Pancreas (tissue), 10 donors: Measurements from ENCODE around the gene PRDM16. TPM values are rescaled to one million over a fixed set of nuclear protein-coding genes. Genes with fewer than 3 reads are reported as not detected.
"Not testable (repeated sequence)": the region's sequence is repeated elsewhere in the genome, so short reads cannot be mapped to it uniquely, and the experiment has no call there.

Experiments
- ATAC-seq, 4 donors: fragments of 200-7000 bp; cut with Tn5 transposase; one replicate each; pipeline versions ENCODE4 v1.8.0 to v1.9.1; 2020; ENCODE audit warnings: mild to moderate bottlenecking in 4 of 4, moderate library complexity in 4 of 4
- DNase-seq, 6 donors: peaks; one replicate each; pipeline ENCODE4 v3.0.0-alpha.2; 2020
- FAIRE-seq: peaks from 2 replicates; lab custom pipeline; 2012; peaks lifted over from hg19 to GRCh38; lab: Jason Lieb, UNC
- H3K27ac ChIP-seq, 4 donors: fragments of 200-600 bp; sonication (generic); 1 replicate in 3 of 4; 2 replicates in 1 of 4; pipeline versions ENCODE4 v1.5.0 to v1.8.0; 2020
- H3K27me3 ChIP-seq, 4 donors: fragments of 200-600 bp; one replicate each; pipeline ENCODE4 v1.8.0; 2021
- H3K36me3 ChIP-seq, 3 donors: fragments of 200-600 bp; sonication (generic) in 1 of 3; one replicate each; pipeline versions ENCODE4 v1.5.0 to v1.8.0; 2020 to 2021
- H3K4me1 ChIP-seq, 3 donors: fragments of 200-600 bp; one replicate each; pipeline ENCODE4 v1.8.0; 2021
- H3K4me3 ChIP-seq, 4 donors: fragments of 200-600 bp; sonication (generic) in 2 of 4; one replicate each; pipeline versions ENCODE4 v1.5.0 to v1.8.0; 2020 to 2021
- H3K9me3 ChIP-seq, 4 donors: fragments of 200-600 bp; one replicate each; pipeline ENCODE4 v1.8.0; 2021
- WGBS, 2 donors: extraction: QIAGEN DNeasy Blood & Tissue Kit; methylation state at CpG; one replicate each; pipeline ENCODE4 v1.1.7; 2013; 5-methylcytosine and 5-hydroxymethylcytosine counted together
- intact Hi-C, 3 donors: fragments of 100-400 bp; cut with DNase I; formaldehyde crosslinking; loops; one replicate each; pipeline versions ENCODE4 v1.11.1 to v1.14.2; 2022
- polyA plus RNA-seq, 2 donors: library from polyadenylated mRNA; stranded (reverse); fragments of 200-250 nt; gene quantifications; one replicate each; pipeline ENCODE4 v1.2.3, GENCODE V29; 2013
- total RNA-seq, 6 donors: library from RNA; stranded (reverse); fragmentation: NEBNext Ultra II Directional in 4 of 6; extraction: Animal tissue kit (Norgen Biotek cat#: 25700) in 4 of 6; gene quantifications; one replicate each; pipeline versions ENCODE4 v1.2.1 to v1.2.4, GENCODE V29; 2021 to 2023
- TF ChIP-seq, protein P1 (sequence below), 4 donors: fragments of 200-600 bp; sonication (generic) in 3 of 4; IDR thresholded peaks; one replicate each; pipeline versions ENCODE4 v1.5.0 to v1.8.0; 2021; ENCODE audit warnings: antibody characterized with exemption in 4 of 4
- donor health status: healthy with polysubstance abuse.
- donor health status: DM: no; HTN: no; CAD: no; lungs with moderate emphysema.
- donor health status: DM: no; HTN: no; CAD: no.
- donor health status: control.
- donor health status: control.
- donor health status: Bipolar disorder and iron deficiency.
- donor health status: DM: yes; HTN: yes; CAD: no.
- donor health status: DM: no; HTN: no; CAD: no.
- donor health status: DM: no; HTN: no; CAD: no.
- donor health status: DM: yes; HTN: yes; CAD: no.

Gene PRDM16
- total and polyA plus RNA-seq, 8 donors, result 6.6 to 19.2 (median 14.9) TPM

DNA sequence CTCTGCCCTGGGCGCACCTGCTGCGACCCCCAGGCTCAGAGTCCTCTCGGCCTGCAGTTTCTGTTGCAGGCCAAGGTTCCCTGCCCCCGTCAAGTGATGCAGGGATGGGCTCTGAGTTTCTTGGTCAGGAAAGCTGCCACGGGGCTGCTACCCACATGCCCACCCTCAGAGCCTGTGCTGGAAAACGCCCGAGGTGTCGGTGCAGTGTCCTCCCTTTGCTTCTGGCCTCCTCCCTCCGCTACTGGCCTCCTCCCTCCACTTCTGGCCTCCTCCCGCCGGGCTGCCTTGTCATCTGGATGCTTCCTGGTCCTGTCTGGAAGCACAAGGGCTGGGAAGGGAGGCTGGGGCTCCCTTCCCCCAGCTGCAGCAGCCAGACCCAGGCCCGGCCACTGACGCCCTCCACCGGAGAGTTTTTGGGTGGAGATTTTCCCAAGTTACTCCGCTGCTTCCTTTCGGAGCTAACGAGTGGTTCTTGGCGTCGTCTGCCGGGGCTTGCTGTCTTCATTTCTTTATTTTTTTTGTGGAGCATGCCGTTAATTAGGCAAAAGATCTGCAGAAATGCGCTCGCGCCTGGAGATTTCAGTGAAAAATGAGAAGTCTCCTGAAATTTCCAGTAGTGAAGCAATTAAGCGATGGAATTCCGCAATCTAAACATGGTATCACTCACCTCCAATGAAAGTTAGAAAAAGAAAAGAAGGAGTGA is 17.4 kb downstream of the PRDM16 start:
- no peak overlapping the region for H3K4me3 ChIP-seq
- ATAC-seq (no peak), FAIRE-seq (no peak), DNase-seq (no peak)
- no peaks in the 10 kb centered on the region for H3K9me3 ChIP-seq
- H3K4me1 ChIP-seq, result no peaks in the 10 kb centered on the region
- H3K27me3 ChIP-seq, result no peaks in the 10 kb centered on the region
- H3K27ac ChIP-seq, result no peak overlapping the region
- peaks cover 0 to 3% (median 0%) of the 10 kb centered on the region in 3 donors for H3K36me3 ChIP-seq
- TF ChIP-seq, protein P1, sequence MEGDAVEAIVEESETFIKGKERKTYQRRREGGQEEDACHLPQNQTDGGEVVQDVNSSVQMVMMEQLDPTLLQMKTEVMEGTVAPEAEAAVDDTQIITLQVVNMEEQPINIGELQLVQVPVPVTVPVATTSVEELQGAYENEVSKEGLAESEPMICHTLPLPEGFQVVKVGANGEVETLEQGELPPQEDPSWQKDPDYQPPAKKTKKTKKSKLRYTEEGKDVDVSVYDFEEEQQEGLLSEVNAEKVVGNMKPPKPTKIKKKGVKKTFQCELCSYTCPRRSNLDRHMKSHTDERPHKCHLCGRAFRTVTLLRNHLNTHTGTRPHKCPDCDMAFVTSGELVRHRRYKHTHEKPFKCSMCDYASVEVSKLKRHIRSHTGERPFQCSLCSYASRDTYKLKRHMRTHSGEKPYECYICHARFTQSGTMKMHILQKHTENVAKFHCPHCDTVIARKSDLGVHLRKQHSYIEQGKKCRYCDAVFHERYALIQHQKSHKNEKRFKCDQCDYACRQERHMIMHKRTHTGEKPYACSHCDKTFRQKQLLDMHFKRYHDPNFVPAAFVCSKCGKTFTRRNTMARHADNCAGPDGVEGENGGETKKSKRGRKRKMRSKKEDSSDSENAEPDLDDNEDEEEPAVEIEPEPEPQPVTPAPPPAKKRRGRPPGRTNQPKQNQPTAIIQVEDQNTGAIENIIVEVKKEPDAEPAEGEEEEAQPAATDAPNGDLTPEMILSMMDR (IDR thresholded peaks at IDR 0.05), result no peak
- 89% methylated on average over 26 of the region's 26 CpGs for WGBS, 2 donors
- intact Hi-C loops, result no loop called here

DNA sequence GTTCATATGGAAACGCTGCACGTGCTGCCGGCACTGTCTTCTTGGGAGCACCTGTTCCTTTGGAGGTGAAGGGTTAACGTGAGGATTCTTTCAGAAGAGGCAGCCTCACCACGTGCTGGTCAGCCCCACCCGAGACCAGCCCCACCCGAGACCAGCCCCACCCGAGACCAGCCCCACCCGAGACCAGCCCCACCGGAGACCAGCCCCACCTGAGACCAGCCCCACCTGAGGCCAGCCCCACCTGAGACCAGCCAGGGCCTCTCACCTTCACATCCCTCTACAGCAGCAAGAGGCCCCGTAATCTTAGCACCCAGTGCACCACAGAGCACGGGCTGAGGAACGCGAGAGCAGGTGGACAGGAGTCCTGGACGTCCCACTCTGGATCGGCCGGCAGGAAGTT is 18.0 kb downstream of the PRDM16 start:
- 82 to 89% methylated on average over 16 to 17 of the region's 17 CpGs for WGBS, 2 donors
- H3K4me1 ChIP-seq, result no peaks in the 10 kb centered on the region
- ATAC-seq (no peak), DNase-seq (no peak), FAIRE-seq (no peak)
- no peak overlapping the region for H3K27ac ChIP-seq
- intact Hi-C loops, result no loop called here
- no peaks in the 10 kb centered on the region for H3K27me3 ChIP-seq
- TF ChIP-seq, protein P1 (IDR thresholded peaks at IDR 0.05), result no peak
- peaks cover 0 to 3% (median 0%) of the 10 kb centered on the region in 3 donors for H3K36me3 ChIP-seq
- H3K9me3 ChIP-seq, result no peaks in the 10 kb centered on the region
- no peak overlapping the region for H3K4me3 ChIP-seq

DNA sequence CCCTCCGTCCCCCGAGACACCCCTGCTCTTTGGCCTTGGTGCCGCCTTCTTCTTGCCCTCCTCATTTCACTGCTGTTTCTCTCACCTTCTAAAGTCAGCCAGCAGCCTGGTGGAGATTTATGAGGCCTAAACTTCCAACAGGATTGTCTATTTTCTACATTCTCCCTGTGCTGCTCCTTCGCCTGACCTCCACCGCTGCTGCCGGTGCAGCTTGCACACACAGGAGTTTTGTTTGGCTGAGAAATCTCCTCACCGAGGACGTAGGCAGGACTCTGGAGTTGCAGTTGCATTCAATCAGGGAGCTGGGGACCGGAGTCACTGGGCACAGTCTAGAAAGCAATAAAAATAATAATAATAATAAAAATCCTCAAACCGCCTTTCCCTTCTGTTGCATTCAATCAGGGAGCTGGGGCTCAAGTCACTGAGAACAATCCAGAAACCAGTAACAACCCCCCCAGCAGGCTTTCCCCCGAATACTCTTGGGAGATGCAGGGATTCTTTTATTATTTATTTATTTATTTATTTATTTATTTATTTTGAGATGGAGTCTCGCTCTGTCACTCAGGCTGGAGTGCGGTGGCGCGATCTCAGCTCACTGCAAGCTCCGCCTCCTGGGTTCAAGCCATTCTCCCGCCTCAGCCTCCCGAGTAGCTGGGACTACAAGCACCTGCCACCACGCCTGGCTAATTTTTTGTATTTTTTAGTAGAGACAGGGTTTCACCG is 19.1 kb downstream of the PRDM16 start:
- H3K4me3 ChIP-seq, H3K4me1 ChIP-seq, H3K27ac ChIP-seq, H3K27me3 ChIP-seq, ATAC-seq, FAIRE-seq, H3K9me3 ChIP-seq, DNase-seq, H3K36me3 ChIP-seq, intact Hi-C loops: not testable (repeated sequence)
- 87 to 90% methylated on average over 20 of the region's 20 CpGs for WGBS, 2 donors

DNA sequence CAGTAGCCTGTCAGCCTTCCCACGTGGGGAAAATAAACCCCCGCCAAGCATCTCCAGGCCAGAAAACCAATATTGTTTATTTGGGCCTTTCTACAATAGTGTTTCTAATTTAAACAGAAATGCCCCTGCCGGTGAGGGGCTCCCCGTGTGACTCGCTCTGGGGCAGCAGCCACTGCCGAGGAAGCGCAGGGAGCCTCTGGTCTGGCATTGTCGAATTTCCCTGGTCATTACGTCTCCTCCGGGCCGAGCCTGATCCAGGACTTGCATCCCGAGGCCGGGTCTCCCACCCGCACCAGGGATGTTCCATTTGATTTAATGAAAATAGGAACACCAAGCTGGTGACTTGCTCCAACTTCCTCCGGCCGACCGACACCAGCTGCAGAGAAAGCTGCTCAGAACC is 20.5 kb downstream of the PRDM16 start:
- ATAC-seq, result no peak
- TF ChIP-seq, protein P1 (IDR thresholded peaks at IDR 0.05), result no peak
- no peak for FAIRE-seq
- Histone ChIP-seq H3K4me3 (no peak overlapping the region), H3K27ac (no peak overlapping the region), H3K4me1 (peaks cover 6 to 9% (median 6%) of the 10 kb centered on the region in 3 donors), H3K9me3 (no peaks in the 10 kb centered on the region), H3K36me3 (peaks cover 0 to 3% (median 0%) of the 10 kb centered on the region in 3 donors), H3K27me3 (no peaks in the 10 kb centered on the region)
- WGBS, 2 donors, result 89 to 91% methylated on average over 17 of the region's 17 CpGs
- DNase-seq, result no peak
- intact Hi-C loops, result no loop called here

DNA sequence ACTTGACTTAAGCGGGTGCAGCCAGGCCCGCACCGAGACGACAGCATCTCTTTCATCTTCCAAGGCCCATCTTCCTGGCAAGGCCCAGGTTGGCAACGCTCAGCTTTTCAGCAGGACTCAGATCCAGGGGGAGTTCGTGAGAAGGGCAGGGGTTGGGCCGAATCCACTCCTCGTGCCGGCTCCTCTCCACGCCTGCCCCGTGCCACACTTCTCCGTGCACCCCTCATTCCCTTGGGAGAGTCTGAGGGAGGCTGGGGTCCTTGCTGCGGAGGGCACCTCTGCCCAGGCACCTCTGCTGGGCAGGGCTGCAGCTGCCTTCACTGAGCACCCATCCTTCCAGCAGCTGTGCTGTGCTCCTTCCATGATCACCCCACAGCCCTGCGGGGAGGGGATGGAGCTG is 22.3 kb downstream of the PRDM16 start:
- H3K4me3 ChIP-seq, result no peak overlapping the region
- FAIRE-seq, result no peak
- no peaks in the 10 kb centered on the region for H3K9me3 ChIP-seq
- no peak for ATAC-seq
- peaks cover 0 to 3% (median 0%) of the 10 kb centered on the region in 3 donors for H3K36me3 ChIP-seq
- peaks cover 6 to 10% (median 7%) of the 10 kb centered on the region in 3 donors for H3K4me1 ChIP-seq
- DNase-seq, result no peak
- no peak overlapping the region for H3K27ac ChIP-seq
- no peaks in the 10 kb centered on the region for H3K27me3 ChIP-seq
- TF ChIP-seq, protein P1 (IDR thresholded peaks at IDR 0.05), result no peak
- intact Hi-C loops, result no loop called here
- 93 to 94% methylated on average over 14 of the region's 14 CpGs for WGBS, 2 donors
